Endothelial cell of umbilical vein (primary cell): ENCODE measurements around the gene FES. TPM values are rescaled to one million over a fixed set of nuclear protein-coding genes. Genes with fewer than 3 reads are reported as not detected.

Experiments
- BruUV-seq: library from RNA; stranded (reverse); fragments of 400-500 nt; replicated peaks from 2 replicates; lab custom pipeline; 2021; lab: Mats Ljungman, UMichigan
- CTCF ChIA-PET: fragments of 300-600, 350-600 bp; sonication (Branson Sonifier 250); formaldehyde crosslinking; loops from one replicate; lab custom pipeline; 2021; ENCODE audit warnings: antibody characterized with exemption, inconsistent platforms; lab: Charles Lee
- POLR2A ChIA-PET: fragments of 300-600, 350-600 bp; sonication (Branson Sonifier 250); formaldehyde crosslinking; loops from one replicate; lab custom pipeline; 2021; ENCODE audit warnings: antibody characterized with exemption, inconsistent platforms; lab: Charles Lee
- DNase-seq: peaks from one replicate; pipeline ENCODE4 v3.0.0-alpha.2; 2011; ENCODE audit warnings: low read depth, low spot score
- FAIRE-seq: peaks from 2 replicates; lab custom pipeline; 2011; peaks lifted over from hg19 to GRCh38; lab: Jason Lieb, UNC
- H2AFZ ChIP-seq: 2 replicates; pipeline ENCODE4 v1.6.0; 2012; ENCODE audit warnings: low read depth, low read length, control low read depth, inconsistent platforms
- H3K27ac ChIP-seq: 2 replicates; pipeline ENCODE4 v1.5.1; 2011; ENCODE audit warnings: low read depth, mild to moderate bottlenecking, control low read depth, low read length, moderate library complexity; ENCODE audit not compliant: insufficient read depth
- H3K27me3 ChIP-seq, 2 experiments: 2 replicates each; pipeline versions ENCODE4 v1.6.0 to v1.6.1; 2011; ENCODE audit warnings: low read length in 2 of 2, mixed read lengths in 1 of 2; ENCODE audit not compliant: control insufficient read depth in 2 of 2, insufficient read depth in 2 of 2
- H3K36me3 ChIP-seq, 2 experiments: 2 replicates in 1 of 2; 3 replicates in 1 of 2; pipeline ENCODE4 v1.5.1; 2011; ENCODE audit warnings: low read length in 2 of 2, mild to moderate bottlenecking in 1 of 2, moderate library complexity in 1 of 2; ENCODE audit not compliant: control insufficient read depth in 2 of 2, insufficient read depth in 2 of 2; ENCODE audit errors: extremely low read depth in 1 of 2
- H3K4me1 ChIP-seq: 3 replicates; pipeline ENCODE4 v1.5.1; 2011; ENCODE audit warnings: mild to moderate bottlenecking, low read length; ENCODE audit not compliant: control insufficient read depth, insufficient read depth; ENCODE audit errors: extremely low read depth
- H3K4me2 ChIP-seq: 2 replicates; pipeline ENCODE4 v1.6.1; 2011; ENCODE audit warnings: low read length, control low read depth, mixed read lengths; ENCODE audit not compliant: insufficient read depth
- H3K4me3 ChIP-seq, 3 experiments: fragments of 200-600 bp in 1 of 3; sonication (generic), shearing (Covaris generic) in 1 of 3; replicated peaks in 1 of 3; 2 replicates each; pipeline ENCODE4 v1.5.1; 2011 to 2016; ENCODE audit warnings: control low read depth in 3 of 3, low read length in 3 of 3, mild to moderate bottlenecking in 2 of 3, inconsistent platforms in 1 of 3, low read depth in 1 of 3, moderate library complexity in 1 of 3; ENCODE audit not compliant: insufficient read depth in 1 of 3
- H3K79me2 ChIP-seq: 2 replicates; pipeline ENCODE4 v1.6.0; 2012; ENCODE audit warnings: low read length, inconsistent platforms; ENCODE audit not compliant: control insufficient read depth, insufficient read depth
- H3K9ac ChIP-seq: replicated peaks from 2 replicates; pipeline ENCODE3; 2011; ENCODE audit warnings: low read length, control low read depth; ENCODE audit not compliant: insufficient read depth; ENCODE audit errors: extremely low read depth
- H3K9me1 ChIP-seq: replicated peaks from 3 replicates; pipeline ENCODE4 v1.6.0; 2011; ENCODE audit warnings: mild to moderate bottlenecking, low read length; ENCODE audit not compliant: control insufficient read depth, insufficient read depth; ENCODE audit errors: extremely low read depth
- H3K9me3 ChIP-seq: replicated peaks from 2 replicates; pipeline ENCODE4 v1.5.1; 2012; ENCODE audit warnings: low read length, inconsistent platforms; ENCODE audit not compliant: control insufficient read depth, insufficient read depth
- H4K20me1 ChIP-seq: replicated peaks from 2 replicates; pipeline ENCODE3; 2011; ENCODE audit warnings: mild to moderate bottlenecking, low read length; ENCODE audit not compliant: control insufficient read depth, insufficient read depth; ENCODE audit errors: extremely low read depth
- CTCF ChIP-seq, 2 donors: IDR thresholded peaks; 1 replicate in 1 of 2; 2 replicates in 1 of 2; pipeline ENCODE4 v1.5.1; 2011; ENCODE audit warnings: low read length in 2 of 2, mild to moderate bottlenecking in 2 of 2, moderate library complexity in 2 of 2, control low read depth in 1 of 2, inconsistent platforms in 1 of 2, low read depth in 1 of 2; ENCODE audit not compliant: insufficient read depth in 1 of 2; ENCODE audit errors: extremely low read depth in 1 of 2
- EZH2 ChIP-seq: IDR thresholded peaks from 2 replicates; pipeline ENCODE4 v1.6.1; 2012; ENCODE audit warnings: borderline replicate concordance, low read depth, mild to moderate bottlenecking, moderate library complexity, low read length, inconsistent platforms; ENCODE audit not compliant: severe bottlenecking
- FOS ChIP-seq: IDR thresholded peaks from 2 replicates; pipeline ENCODE4 v1.6.1; 2011; ENCODE audit warnings: mild to moderate bottlenecking, low read length, moderate library complexity, borderline replicate concordance; ENCODE audit not compliant: insufficient read depth
- GATA2 ChIP-seq: IDR thresholded peaks from 2 replicates; pipeline ENCODE4 v1.7.0; 2011; ENCODE audit warnings: low read depth, mild to moderate bottlenecking, moderate library complexity, mixed read lengths, low read length; ENCODE audit not compliant: insufficient read length, insufficient read depth
- JUN ChIP-seq: IDR thresholded peaks from 2 replicates; pipeline ENCODE4 v1.6.1; 2011; ENCODE audit warnings: borderline replicate concordance, low read depth; ENCODE audit not compliant: insufficient read length, insufficient read depth
- MAX ChIP-seq: IDR thresholded peaks from 2 replicates; pipeline ENCODE4 v1.6.1; 2011; ENCODE audit not compliant: insufficient read depth, insufficient read length
- MYC ChIP-seq: IDR thresholded peaks from one replicate; pipeline ENCODE4 v1.6.1; 2011; ENCODE audit warnings: mild to moderate bottlenecking, low read depth, low read length
- POLR2A ChIP-seq: IDR thresholded peaks from 2 replicates; pipeline ENCODE4 v1.6.1; 2012; ENCODE audit warnings: low read depth, mild to moderate bottlenecking, control low read depth, low read length
- POLR2AphosphoS5 ChIP-seq: IDR thresholded peaks from 2 replicates; pipeline ENCODE4 v1.6.1; 2012; ENCODE audit warnings: low read depth, mild to moderate bottlenecking, control low read depth, low read length, moderate library complexity; ENCODE audit not compliant: insufficient read depth
- dilution Hi-C: fragments of 300-500 bp; cut with MboI; formaldehyde crosslinking; loops from one replicate; pipeline ENCODE4 v1.15.0; 2019; ENCODE audit warnings: low sequenced_read_pairs; ENCODE audit not compliant: extremely low pct_ligation_motif_present
- intact Hi-C: fragments of 100-400 bp; cut with micrococcal nuclease; formaldehyde crosslinking; loops from one replicate; pipeline ENCODE4 v1.10.0; 2022
- polyA plus RNA-seq, 4 experiments: library from polyadenylated mRNA; depleted of rRNA in 3 of 4; stranded (reverse) in 3 of 4; unstranded in 1 of 4; fragments of >200 nt; gene quantifications; 2 replicates each; pipeline versions ENCODE4 v1.2.1 to v1.2.3, GENCODE V29; 2011 to 2012; ENCODE audit warnings: missing spikeins in 1 of 4
- total RNA-seq: library from RNA; stranded (reverse); gene quantifications from 2 replicates; pipeline ENCODE4 v1.2.3, GENCODE V29; 2021

FES gene
- total and polyA plus RNA-seq, 2 donors (not counting 3 experiments of a cell fraction or from before 2014, with no cell fraction given): 41.5 to 58.1 TPM

- Histone ChIP-seq H3K4me2 (no peak overlapping the region), H3K27ac (no peak overlapping the region), H3K9me1 (no peaks in the 10 kb centered on the region), H3K27me3 (no peaks in the 10 kb centered on the region), H4K20me1 (no peaks in the 10 kb centered on the region), H3K9ac (no peak overlapping the region), H3K36me3 (peaks cover 15 to 49% of the 10 kb centered on the region in 2 experiments), H3K4me3 (no peak overlapping the region), H3K4me1 (peaks cover 23% of the 10 kb centered on the region), H3K79me2 (peaks cover 42% of the 10 kb centered on the region), H2AFZ (no peak overlapping the region), H3K9me3 (no peaks in the 10 kb centered on the region)
- DNase-seq (no peak), FAIRE-seq (no peak)
- TF ChIP-seq JUN (no peak), GATA2 (no peak), FOS (no peak), EZH2 (no peak), CTCF (IDR thresholded peaks at IDR 0.05; ENCODE audit: extremely low read depth in 1 of 2, insufficient read depth in 1 of 2, low read depth in 1 of 2, low read length in 2 of 2) (no peak), MYC (no peak), MAX (no peak), POLR2A (no peak), POLR2AphosphoS5 (no peak)
- intact Hi-C loops: no loop called here
- dilution Hi-C loops: no loop called here
- POLR2A ChIA-PET: no interaction called here
- CTCF ChIA-PET: no interaction called here
- no TSS peak for BruUV-seq
Observed at GRCh38 chr15:90876512-90877170, 7.7 kb upstream of the FES start.
